DOHH2 (cell line): ENCODE results near the gene ANHX.

Experiments used
- CTCF ChIP-seq: fragments of 200-600 bp; sonication (generic); IDR thresholded peaks from one replicate; pipeline ENCODE4 v1.5.1; 2014; ENCODE audit warnings: antibody characterized with exemption, mild to moderate bottlenecking, low read depth, low read length; ENCODE audit not compliant: poor library complexity, severe bottlenecking
- EZH2phosphoT487 ChIP-seq: fragments of 200-600 bp; sonication (generic); IDR thresholded peaks from 2 replicates; pipeline ENCODE4 v1.6.1; 2017; ENCODE audit warnings: borderline replicate concordance, mild to moderate bottlenecking, antibody characterized with exemption, low read length, moderate library complexity, mixed read lengths

DNA sequence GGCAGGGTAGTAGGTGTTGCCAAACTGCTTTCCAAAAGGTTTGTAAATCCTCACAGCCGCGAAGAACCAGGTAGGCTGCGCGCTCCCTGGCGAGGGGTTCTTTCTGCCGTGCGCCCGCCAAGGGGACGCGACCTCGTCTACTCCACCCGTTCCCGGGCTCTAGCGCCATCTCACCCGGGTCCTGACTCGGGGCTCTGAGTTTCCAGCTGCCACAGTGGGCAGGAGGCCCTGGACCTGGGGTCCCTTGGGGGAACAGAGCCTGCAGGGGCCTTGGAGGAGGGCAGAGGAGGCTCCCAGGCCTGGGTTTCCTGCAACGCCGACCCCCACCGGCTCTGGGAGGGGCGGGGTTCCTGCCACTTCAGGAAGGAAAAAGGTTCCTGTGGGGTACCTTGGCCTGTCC, 706 bp downstream of the ANHX start:
- no peak for TF ChIP-seq CTCF
- TF ChIP-seq EZH2phosphoT487, result no peak
